AML-193 (cell line): ENCODE data around the gene OOEP.

Experiments used
- DNase-seq, 2 experiments: peaks; one replicate each; lab custom pipeline; 2025; lab: John Stamatoyannopoulos, UW

Gene OOEP

DNA sequence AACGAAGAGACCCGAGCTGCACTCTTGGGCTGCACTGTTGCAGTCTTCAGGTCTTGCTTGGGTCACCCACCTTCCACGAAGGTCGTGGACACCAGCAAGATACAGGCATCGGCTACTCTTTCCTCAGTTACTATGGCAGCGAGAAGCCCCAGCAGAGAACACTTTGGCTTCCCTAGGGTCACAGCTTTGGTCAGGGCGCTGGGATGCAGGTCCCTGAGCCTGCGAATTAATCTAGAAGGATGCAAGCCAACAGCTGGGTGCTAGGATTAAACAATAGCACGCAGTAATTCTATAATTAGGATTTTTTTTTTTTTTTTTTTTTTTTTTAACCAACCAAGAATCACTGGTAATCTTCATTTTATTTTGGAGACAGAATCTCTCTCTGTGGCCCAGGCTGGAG is 5.1 kb downstream of the OOEP start:
- DNase-seq, result no peak

DNA sequence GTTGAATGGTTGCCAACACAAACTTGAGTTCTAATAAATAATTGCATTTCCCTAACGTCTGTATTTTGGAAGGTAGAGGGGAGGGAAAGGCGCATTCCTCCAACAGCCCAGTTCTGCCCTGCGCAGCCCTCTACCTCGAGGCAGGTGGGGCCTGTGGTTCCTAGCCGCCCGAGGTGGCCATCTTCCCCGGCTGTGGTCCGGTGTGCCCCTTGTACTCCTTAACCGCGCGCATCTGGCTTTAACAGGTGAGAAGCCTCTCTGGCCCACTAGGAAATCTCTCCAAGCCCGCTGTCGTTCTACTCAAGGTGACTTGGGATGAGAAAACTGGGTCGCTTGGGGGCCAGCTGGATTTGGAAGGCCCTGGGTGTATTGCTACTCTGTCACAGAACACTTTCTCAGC is 5.6 kb downstream of the OOEP start:
- DNase-seq, result no peak

DNA sequence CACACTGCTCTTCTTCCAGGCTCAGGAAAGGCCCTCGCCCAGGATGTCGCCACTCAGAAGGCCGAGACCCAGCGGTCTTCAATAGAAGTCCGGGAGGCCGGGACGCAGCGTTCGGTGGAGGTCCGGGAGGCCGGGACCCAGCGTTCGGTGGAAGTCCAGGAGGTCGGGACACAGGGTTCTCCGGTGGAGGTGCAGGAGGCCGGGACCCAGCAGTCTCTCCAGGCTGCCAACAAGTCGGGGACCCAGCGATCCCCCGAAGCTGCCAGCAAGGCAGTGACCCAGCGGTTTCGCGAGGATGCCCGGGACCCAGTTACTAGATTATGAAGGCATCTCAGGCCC is 6.2 kb downstream of the OOEP start:
- no peak for DNase-seq

DNA sequence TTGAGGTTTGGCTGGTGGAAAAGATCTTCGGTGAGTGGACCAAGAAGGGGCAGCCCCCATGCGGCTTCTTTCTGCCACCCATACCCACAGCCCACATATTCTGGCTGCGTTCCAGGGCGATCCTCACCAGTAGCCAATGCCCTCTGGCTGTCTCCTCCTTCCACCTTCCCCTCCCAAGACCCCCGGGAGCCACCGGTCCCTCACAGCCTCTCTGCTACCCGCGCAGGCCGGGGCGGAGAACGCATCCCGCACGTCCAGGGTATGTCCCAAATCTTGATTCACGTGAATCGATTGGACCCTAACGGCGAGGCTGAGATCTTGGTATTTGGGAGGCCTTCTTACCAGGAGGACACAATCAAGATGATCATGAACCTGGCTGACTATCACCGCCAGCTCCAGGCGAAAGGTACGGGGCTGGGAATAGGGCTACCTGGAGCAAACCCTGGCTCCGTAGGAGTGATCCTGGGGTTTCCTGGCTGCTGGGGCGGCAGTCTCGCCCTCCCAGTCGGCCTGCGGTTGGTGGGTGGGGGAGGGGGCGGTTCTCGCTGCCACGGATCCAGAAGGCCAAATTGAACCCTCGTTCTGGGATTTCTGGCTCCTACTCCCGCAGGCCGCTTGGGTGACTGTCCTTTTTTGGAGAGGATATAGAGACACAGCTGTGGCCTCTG is 6.7 kb downstream of the OOEP start:
- DNase-seq, result no peak

DNA sequence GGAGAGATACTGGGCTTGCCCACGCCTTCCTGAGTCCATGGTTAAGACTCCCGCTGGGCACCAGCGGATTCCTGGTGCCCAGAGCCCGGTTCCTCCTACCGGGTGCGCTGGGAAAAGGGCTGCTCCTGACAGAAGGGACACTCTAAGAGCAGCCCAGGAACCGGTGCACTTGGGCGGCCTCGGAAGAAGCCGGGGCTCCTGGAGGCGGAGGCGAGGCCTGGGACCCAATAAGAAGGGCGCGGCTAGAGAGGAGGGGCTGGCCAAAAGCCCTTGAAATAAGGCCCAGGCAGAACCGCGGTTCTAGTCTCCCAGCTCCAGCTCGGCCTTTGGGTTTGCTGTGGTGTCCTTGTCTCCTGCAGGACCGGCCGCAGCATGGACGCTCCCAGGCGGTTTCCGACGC is 7.3 kb downstream of the OOEP start, which contains the start of gene KHDC3L:
KHDC3L (plus strand) TSS at position 301 of the 400 bp plus-strand sequence; CDS start at position 373, 72 bp downstream.
- no peak for DNase-seq

DNA sequence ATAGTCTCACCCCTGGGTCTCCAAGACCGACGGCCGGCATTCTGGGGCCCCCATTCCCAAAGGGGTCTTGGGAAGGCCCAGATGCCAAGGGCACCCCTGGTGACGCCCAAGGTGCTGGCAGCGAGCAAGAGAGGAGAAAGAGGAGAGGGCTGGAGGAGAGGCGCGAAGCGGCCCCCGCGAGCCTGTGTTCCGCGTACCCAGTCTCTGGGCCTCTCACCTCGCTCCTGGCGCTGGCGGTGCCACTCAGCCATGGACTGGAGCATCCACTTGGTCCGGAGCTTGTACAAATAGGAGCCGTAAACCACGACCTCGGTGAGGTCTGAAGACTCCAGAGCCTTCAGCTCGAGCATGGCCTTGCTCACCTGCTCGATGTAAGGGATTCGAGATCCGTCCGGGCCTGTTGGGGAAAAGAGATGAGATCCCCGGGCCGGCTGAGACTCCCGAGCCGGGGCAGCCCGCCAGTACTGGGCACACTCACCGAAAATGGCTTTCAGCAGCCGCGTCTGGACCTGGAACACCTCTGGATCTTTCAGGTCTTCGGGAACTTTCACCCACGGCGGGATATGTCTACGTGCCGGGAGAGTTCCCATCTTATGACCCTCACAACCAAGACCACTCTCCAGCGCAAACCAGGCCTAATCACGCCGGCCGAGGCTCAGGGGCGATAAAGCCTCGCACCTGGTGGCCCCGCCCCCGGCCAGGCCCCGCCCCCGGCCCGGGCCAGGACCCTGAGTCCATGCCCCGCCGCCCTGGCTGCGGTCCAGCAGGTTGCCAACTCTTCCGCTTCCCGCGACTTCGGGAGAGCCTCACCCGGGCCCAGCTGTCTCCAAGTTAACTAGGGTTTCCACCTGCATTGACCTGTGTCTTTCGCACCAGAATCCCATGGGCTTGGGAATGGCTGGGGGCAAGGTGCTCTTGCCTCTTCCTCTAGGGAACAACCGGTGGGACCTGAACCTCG is 15.8 kb downstream of the OOEP start, which contains the start of gene DPPA5:
DPPA5 (minus strand) TSS at position 641 of the 958 bp plus-strand sequence; CDS start at position 590, 51 bp downstream.
- DNase-seq, result no peak

DNA sequence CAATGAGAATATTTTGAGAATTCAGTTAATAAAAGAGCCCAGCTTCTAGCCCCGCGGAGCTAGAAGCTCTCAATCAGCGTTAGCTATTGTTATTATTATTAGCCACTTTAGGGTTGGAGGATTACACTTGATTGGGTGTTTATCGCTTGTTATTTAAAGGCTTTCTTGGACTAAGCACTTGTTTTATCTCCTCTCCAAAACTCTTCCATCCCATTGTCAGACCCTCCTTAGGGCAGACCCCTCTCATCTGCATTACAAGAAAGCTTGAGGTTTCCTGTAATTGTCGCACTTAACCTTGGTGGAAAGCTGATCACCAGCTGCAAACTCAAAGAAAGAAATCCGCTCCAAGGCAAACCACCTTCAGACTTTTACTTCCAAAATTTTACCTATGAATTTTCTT is 20.4 kb downstream of the OOEP start:
- DNase-seq, result no peak

DNA sequence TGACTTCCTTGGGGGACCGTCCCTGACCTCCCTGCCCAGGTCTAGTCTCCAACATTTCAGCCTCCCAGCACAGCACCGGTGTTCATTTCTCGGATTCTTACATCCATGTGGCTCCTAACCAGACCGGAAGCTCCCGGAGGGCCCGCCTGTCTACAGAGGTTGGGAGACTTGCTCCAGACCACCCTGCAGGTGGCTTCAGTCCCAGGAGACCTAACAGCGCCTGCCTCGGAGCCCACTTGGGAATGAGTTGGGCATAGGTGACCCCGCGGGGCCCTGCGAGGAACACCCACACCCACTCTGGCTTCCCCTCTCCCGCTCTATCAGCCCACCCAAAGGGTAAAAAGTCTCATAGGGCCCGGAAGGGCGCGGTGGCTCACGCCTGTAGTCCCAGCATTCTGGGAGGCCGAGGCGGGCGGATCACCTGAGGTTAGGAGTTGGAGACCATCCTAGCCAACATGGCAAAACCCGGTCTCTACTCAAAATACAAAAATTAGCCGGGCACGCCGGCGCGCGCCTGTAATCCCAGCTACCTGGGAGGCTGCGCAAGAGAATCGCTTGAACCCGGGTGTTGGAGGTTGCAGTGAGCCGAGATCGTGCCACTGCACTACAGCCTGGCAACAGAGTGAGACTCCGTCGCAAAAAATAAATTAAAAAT is 21.0 kb downstream of the OOEP start:
- no peak for DNase-seq

DNA sequence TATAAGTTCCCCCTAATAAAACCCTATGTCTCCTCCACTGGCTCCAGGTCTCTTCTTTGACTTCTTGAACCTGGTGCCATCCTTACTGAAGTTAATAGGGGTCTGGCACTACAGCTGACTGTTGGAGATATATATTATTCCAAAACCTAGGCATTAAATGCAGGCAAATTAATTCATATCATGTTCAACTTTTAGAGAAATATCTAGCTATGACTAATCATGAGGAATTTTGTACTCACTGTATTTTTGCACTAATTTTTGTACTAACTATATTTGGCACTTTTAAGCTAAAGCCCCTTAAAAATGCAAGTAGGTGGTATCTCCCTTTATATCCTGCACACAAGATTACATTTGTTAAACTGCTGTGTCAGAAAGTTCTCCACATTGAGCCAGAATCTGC is 26.5 kb downstream of the OOEP start:
- no peak for DNase-seq

DNA sequence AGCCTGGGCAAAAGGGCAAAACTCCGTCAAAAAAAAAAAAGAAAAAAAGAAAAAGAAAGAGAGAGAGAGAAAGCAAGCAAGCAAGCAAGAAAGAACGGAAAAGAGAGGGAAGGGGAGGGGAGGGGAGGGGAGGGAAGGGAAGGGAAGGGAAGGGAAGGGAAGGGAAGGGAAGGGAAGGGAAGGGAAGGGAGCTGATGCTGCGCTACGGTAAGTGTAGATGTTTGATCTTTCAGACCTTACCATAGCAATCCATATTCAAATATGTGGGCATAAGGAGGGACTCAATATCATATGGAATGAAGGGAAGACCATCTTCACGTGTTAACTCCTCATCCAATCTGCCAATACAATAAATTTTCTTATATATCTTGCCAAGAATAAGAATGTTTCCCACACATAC is 27.5 kb downstream of the OOEP start:
- DNase-seq, result no peak

DNA sequence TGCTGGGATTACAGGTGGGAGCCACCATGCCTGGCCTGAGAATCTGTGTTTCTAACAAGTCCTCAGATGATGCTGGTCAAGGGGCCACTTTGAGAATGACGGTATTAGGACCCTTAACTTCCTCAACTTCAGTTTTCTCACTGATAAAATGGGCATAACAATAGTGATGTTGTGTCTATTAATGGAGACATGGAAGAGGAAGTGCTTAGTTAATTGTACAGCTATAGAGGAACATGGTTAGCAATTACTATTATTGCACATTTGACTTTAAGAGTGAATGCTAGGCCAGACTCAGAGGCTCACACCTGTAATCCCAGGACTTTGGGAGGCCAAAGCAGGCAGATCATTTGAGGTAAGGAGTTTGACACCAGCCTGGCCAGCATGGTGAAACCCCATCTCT is 28.4 kb downstream of the OOEP start:
- peak in 1 of 2 experiments; percentile 4 for DNase-seq

DNA sequence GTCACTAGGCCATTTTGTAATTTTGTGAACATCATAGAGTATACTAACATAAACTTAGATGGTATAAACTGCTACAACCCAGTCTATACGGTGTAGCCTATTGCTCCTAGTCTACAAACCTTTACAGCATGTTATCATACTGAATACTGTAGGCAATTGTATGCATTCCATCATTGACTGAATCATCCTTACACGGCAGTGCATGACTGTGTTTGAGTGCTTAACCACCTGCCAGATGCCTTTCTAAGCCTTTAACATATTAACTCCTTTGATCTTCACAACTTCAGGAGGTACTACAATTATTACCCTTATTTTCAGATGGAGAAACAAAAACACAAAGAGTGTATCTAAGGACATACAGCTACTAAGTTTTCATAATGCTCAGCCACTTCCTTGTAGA is 29.6 kb downstream of the OOEP start:
- DNase-seq, result no peak

DNA sequence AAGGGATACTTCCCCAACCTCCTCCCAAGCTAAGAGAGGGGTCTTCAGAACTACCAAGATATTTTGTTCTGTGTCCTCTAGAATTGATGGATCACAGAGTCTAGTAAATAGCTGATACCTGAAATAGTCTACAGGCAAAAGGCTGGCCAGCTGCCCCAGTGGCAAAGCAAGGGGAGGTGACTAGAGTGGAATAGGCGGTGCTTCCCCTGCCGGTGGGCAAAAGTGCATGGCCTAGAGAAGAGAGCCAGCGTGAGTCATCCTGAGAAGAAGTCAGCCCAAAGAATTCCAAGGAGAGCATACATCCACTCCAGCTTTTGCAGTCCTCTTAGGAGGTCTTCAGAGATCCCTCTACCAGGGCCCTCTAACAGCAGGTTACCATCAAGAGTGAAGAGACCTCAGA is 30.4 kb downstream of the OOEP start:
- no peak for DNase-seq

DNA sequence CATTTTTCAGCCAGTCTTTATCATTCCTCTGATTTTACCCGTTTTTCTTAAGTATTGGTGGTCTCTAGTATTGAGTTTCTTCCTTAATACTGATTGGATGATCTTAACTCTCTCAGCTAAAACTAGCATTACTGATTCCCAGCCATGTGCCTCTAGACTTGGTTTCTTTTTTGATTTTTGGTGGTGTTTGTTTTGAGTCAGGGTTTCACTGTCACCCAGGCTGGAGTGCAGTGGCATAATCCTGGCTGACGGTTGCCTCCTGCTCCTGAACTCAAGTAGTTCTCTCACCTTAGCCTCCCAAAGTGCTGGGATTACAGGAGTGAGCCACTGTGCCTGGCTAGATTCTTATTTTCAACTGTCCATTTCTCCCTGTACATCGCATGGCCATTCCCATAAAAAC is 40.5 kb downstream of the OOEP start:
- no peak for DNase-seq

DNA sequence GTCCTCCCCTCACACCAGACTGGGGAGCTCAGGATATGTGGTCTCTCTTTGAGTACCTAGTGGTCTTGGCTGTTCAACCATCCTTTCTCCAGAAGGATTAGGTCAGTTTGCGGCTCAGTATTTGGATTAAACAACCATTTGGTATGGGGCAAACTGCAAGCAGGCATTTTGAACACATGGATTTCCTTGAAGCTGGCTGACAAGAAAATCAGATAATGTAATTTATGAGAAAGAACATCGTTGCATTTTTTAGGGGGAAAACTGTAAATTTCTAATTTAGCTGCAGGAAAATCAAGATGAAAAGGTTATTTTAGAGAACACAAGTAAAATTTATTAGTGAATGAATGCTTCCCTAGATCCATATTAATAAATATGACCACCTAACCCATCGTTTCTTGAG is 40.9 kb downstream of the OOEP start:
- no peak for DNase-seq

DNA sequence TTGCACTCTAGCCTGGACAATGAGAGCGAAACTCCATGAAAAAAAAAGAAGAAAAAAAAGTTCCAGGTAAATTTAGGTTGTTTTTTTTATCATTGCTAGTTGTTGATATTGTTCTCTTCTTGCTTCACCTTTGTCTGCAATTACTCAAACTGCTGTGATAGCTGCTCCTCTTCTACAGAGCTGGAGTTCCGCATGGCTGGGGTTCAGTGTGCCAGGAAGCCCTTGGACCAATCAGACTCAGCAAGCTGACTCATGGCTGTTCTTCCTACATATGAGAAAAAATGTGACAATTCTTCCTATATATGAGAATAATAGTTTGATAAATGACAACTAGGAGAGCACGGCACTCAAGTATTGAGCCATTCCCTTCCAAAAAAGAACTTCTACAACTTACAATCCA is 44.0 kb downstream of the OOEP start:
- no peak for DNase-seq

DNA sequence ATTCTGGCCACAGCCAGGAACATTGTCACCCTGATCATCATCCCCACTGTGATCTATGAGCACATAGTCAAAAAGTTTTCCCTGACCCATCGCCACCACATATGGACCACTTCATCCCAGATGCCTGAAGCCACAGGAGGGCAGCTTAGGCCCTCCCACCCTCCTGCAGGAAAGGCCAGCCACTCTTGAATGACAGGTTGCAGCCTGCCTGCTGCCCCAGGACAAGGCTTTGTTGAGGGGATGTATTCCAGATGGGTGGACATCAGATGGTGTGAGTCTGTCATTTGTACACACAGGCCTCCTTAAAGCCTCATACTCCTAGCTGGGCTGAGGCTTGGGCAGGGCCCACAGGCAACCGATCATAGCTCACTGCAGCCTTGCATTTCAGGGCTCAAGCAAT is 46.4 kb downstream of the OOEP start:
- no peak for DNase-seq
